H1 (cell line): Measurements from ENCODE around the gene CHRDL1. TPM values are rescaled to one million over a fixed set of nuclear protein-coding genes. Genes with fewer than 3 reads are reported as not detected.

Experiments used
- CBX5 ChIP-seq: fragments of 300-800, 300-1000 bp; sonication (generic); IDR thresholded peaks from 2 replicates; pipeline ENCODE4 v1.7.1; 2016; ENCODE audit warnings: antibody characterized with exemption, low read length, low read depth
- CREB1 ChIP-seq: IDR thresholded peaks from 2 replicates; pipeline ENCODE4 v1.6.1; 2012; ENCODE audit warnings: inconsistent platforms
- CTBP2 ChIP-seq: IDR thresholded peaks from 2 replicates; pipeline ENCODE4 v1.7.0; 2011; ENCODE audit warnings: borderline replicate concordance, mild to moderate bottlenecking, moderate library complexity, mixed read lengths, low read length; ENCODE audit not compliant: insufficient read depth, insufficient read length
- JUN ChIP-seq: IDR thresholded peaks from 2 replicates; pipeline ENCODE4 v1.6.1; 2011; ENCODE audit warnings: low read depth, mild to moderate bottlenecking, improper control_type of control experiment, low read length
- TBP ChIP-seq: IDR thresholded peaks from 2 replicates; pipeline ENCODE4 v1.6.1; 2011; ENCODE audit warnings: low read depth, low read length, improper control_type of control experiment
- polyA plus RNA-seq, 7 experiments: library from polyadenylated mRNA; depleted of rRNA in 3 of 7; stranded (reverse) in 5 of 7; unstranded in 2 of 7; fragments of >200 nt in 5 of 7; fragments of 200-250 nt in 2 of 7; gene quantifications; 1 replicate in 5 of 7; 2 replicates in 1 of 7; 4 replicates in 1 of 7; pipeline versions ENCODE4 v1.2.1 to v1.2.3, GENCODE V29; 2011 to 2013; ENCODE audit warnings: missing spikeins in 2 of 7, mixed read lengths in 2 of 7
- total RNA-seq: library from RNA; stranded (reverse); fragmentation: NEBNext Ultra II Directional; extraction: Animal tissue kit (Norgen Biotek cat#: 25700); gene quantifications from 2 replicates; pipeline ENCODE4 v1.2.1, GENCODE V29; 2021
- TF ChIP-seq, protein P1 (sequence below): fragments of 300-600 bp; sonication (generic); IDR thresholded peaks from 2 replicates; pipeline ENCODE4 v1.7.1; 2012; ENCODE audit warnings: low read length, moderate library complexity, mild to moderate bottlenecking, inconsistent platforms; ENCODE audit not compliant: insufficient replicate concordance
- TF ChIP-seq, protein P2 (sequence below): IDR thresholded peaks from 2 replicates; pipeline ENCODE4 v1.6.1; 2012; ENCODE audit warnings: low read length, inconsistent platforms

The CHRDL1 gene
- total and polyA plus RNA-seq, 2 of the 8 experiments (the other 6 are each of a cell fraction or from before 2014, with no cell fraction given), result 5.6 to 15.6 TPM

DNA sequence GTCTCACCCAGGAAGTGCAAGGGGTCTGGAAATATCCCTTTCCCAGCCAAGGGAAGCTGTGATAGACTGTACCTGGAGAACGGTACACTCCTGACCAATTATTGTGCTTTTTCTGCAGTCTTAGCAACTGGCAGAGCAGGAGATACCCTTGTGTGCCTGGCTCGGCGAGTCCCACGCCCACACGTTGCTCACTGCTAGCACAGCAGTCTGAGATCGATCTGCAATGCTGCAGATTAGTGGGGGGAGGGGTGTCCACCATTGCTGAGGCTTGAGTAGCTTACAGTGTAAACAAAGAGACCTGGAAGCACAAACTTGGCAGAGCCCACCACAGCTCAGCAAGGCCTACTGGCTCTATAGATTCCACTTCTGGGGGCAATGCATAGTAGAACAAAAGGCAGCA is 138.5 kb downstream of the CHRDL1 start (continued):
- TF ChIP-seq, protein P1, sequence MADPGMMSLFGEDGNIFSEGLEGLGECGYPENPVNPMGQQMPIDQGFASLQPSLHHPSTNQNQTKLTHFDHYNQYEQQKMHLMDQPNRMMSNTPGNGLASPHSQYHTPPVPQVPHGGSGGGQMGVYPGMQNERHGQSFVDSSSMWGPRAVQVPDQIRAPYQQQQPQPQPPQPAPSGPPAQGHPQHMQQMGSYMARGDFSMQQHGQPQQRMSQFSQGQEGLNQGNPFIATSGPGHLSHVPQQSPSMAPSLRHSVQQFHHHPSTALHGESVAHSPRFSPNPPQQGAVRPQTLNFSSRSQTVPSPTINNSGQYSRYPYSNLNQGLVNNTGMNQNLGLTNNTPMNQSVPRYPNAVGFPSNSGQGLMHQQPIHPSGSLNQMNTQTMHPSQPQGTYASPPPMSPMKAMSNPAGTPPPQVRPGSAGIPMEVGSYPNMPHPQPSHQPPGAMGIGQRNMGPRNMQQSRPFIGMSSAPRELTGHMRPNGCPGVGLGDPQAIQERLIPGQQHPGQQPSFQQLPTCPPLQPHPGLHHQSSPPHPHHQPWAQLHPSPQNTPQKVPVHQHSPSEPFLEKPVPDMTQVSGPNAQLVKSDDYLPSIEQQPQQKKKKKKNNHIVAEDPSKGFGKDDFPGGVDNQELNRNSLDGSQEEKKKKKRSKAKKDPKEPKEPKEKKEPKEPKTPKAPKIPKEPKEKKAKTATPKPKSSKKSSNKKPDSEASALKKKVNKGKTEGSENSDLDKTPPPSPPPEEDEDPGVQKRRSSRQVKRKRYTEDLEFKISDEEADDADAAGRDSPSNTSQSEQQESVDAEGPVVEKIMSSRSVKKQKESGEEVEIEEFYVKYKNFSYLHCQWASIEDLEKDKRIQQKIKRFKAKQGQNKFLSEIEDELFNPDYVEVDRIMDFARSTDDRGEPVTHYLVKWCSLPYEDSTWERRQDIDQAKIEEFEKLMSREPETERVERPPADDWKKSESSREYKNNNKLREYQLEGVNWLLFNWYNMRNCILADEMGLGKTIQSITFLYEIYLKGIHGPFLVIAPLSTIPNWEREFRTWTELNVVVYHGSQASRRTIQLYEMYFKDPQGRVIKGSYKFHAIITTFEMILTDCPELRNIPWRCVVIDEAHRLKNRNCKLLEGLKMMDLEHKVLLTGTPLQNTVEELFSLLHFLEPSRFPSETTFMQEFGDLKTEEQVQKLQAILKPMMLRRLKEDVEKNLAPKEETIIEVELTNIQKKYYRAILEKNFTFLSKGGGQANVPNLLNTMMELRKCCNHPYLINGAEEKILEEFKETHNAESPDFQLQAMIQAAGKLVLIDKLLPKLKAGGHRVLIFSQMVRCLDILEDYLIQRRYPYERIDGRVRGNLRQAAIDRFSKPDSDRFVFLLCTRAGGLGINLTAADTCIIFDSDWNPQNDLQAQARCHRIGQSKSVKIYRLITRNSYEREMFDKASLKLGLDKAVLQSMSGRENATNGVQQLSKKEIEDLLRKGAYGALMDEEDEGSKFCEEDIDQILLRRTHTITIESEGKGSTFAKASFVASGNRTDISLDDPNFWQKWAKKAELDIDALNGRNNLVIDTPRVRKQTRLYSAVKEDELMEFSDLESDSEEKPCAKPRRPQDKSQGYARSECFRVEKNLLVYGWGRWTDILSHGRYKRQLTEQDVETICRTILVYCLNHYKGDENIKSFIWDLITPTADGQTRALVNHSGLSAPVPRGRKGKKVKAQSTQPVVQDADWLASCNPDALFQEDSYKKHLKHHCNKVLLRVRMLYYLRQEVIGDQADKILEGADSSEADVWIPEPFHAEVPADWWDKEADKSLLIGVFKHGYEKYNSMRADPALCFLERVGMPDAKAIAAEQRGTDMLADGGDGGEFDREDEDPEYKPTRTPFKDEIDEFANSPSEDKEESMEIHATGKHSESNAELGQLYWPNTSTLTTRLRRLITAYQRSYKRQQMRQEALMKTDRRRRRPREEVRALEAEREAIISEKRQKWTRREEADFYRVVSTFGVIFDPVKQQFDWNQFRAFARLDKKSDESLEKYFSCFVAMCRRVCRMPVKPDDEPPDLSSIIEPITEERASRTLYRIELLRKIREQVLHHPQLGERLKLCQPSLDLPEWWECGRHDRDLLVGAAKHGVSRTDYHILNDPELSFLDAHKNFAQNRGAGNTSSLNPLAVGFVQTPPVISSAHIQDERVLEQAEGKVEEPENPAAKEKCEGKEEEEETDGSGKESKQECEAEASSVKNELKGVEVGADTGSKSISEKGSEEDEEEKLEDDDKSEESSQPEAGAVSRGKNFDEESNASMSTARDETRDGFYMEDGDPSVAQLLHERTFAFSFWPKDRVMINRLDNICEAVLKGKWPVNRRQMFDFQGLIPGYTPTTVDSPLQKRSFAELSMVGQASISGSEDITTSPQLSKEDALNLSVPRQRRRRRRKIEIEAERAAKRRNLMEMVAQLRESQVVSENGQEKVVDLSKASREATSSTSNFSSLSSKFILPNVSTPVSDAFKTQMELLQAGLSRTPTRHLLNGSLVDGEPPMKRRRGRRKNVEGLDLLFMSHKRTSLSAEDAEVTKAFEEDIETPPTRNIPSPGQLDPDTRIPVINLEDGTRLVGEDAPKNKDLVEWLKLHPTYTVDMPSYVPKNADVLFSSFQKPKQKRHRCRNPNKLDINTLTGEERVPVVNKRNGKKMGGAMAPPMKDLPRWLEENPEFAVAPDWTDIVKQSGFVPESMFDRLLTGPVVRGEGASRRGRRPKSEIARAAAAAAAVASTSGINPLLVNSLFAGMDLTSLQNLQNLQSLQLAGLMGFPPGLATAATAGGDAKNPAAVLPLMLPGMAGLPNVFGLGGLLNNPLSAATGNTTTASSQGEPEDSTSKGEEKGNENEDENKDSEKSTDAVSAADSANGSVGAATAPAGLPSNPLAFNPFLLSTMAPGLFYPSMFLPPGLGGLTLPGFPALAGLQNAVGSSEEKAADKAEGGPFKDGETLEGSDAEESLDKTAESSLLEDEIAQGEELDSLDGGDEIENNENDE, result no peak
- TF ChIP-seq CBX5, result no peak
- TF ChIP-seq, protein P2, sequence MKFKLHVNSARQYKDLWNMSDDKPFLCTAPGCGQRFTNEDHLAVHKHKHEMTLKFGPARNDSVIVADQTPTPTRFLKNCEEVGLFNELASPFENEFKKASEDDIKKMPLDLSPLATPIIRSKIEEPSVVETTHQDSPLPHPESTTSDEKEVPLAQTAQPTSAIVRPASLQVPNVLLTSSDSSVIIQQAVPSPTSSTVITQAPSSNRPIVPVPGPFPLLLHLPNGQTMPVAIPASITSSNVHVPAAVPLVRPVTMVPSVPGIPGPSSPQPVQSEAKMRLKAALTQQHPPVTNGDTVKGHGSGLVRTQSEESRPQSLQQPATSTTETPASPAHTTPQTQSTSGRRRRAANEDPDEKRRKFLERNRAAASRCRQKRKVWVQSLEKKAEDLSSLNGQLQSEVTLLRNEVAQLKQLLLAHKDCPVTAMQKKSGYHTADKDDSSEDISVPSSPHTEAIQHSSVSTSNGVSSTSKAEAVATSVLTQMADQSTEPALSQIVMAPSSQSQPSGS, result no peak
- TF ChIP-seq JUN, result no peak
- no peak for TF ChIP-seq CTBP2
- no peak for TF ChIP-seq CREB1
- TF ChIP-seq TBP, result no peak
